NCI-H2081 (cell line): ENCODE results near the gene SH3PXD2A.
"Not testable (repeated sequence)": the region's sequence is repeated elsewhere in the genome, so short reads cannot be mapped to it uniquely, and the experiment has no call there.

Source experiments
- DNase-seq, 2 experiments: peaks; one replicate each; lab custom pipeline; 2025; lab: John Stamatoyannopoulos, UW

SH3PXD2A gene

DNA sequence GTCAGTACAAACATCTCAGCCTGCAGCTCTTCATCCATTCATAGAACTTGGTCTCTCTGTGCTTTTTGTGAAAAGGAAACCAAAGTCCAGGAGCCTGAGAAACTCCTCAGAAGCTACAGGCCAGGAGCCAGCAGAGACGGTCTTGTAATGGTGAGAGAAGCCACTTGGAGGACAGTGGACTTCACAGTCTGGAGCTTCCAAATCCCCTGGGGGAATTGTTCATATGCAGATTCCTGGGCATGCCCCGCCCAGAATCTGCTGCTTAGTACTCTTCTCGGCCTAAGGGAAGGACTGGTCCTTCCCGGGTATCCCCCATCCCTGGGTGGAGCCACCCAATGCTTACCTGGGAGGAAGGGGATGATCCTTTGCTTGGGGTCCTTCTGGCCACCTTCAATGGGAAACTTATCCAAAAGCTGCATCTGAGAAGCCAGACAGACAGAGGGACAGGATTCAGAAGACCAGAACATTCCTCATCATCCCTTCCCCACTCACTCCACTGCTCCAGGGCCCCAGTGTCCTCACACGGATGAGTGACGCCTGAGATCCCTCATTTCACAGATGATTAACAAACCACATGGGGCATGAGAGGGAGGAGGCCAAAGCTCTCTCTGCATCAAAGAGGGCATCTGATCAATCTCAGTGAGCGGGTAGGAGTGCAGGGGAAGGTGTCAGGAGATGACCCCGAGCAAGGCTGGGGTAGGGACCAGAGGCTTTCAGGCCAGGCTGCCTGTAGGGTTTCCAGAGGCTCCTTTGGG lies 88.4 kb downstream of the SH3PXD2A start:
- DNase-seq, result no peak

DNA sequence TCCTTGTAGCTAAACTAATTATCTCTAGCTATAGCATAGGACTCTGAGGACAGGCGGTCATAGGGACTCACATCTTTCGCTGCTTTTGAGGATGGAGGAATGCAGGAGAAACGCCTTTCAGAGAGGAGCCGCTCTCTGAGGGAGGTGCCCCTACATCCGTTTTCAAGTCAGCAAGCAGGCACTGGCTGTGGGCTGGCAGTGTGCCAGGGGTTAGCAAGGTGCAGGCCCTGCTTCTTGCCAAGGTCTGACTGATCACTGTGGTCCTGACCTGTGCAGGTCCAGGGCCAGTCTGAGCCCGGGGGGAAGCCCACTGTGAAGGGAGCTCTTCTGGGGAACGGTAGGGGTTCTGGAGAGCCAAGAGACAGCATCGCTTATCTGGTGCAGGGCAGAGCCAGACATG lies 89.4 kb downstream of the SH3PXD2A start:
- no peak for DNase-seq

DNA sequence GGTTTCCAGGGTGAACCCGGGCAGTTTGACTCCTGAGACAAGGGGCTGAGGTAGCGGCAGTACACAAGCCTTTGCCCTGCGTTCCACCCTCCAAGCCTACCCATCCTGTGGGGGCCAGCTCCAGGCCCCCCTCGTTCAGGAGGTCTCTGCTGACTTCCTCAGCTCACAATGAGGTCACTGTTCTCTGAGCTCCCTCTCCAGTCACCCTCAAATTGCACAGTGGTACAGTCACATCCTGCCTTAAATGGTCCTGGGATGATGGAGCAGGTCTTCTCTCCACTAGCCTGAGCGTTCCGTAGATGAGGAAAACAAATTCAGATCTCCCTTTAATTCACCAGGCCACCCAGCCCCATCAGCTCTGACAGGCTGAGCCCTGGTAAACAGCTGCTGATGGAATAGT lies 90.2 kb downstream of the SH3PXD2A start:
- no peak for DNase-seq

DNA sequence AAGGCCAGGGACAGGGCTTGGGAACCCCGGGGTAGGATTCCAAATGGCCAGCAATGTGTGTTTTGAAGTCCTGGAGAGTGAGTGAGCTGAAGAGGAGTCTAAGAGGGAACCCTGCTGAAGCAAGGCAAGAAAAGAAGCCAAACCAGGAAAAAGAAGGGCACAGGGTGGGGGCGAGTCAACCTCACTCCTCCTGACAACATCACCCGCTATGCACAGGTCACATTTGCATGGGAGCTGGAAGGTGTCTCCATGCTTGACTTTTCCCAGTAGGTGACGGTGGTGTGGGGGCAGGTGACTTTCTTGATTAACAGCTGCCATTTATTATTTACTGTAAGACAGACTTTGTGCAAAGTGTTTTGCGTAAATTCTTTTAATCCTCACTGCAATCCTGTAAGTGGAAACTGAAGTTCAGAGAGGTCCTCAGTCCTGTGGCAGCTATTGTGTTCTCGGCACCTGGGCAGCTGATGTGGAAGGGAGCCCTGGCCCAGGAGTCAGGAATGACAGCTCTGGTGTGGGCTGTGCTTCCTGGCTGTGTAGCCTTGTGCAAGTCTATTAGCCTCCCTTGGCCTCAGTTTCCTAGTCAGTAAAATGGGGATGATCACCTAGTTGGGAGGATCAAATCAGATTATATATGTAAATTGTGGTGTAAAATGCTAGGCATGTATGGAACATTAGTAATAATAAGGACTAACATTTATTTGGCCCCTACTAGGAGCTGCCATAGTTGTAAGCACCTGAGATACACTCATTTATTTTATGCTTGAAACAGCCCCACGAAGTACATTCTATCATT lies 90.9 kb downstream of the SH3PXD2A start:
- DNase-seq, result no peak

DNA sequence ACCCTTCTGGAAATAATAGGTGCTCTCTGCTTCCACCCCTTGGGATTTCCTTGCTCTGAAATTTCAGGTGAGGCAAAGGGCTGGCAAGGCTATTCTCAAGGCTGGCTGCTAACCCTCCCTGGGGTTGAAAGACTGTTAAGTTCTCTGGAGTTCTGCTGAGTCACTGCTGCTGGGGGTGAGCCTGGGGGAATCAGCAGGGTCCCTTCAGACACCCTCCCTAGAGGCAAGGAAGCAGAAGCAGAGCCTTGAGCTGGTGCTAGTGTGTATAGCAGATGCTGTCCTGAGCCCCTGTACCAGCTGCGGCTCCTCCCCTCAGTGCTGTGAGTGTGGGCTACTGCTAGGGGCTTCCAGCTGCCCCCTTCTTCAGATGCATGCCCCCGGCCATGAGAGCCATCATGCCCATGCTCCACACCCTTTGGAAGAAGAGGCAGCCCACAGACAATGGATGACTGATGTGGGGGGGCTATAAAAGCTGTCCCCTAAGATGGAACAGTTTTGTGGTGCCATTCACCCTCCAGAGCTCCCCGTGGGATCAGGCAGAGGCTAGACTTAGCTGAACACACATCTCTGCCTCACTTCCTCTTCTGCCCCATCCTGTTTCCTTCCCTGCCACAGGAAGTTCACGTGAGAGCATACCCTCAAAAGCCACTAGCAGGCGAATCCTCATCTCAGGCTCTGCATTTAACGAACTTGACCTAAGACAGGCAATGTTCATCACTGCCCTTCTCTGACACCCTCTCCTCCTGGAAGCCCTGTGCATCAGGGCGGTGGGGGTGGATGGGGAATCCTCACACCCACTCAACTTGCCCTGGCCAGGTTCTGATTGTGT lies 91.8 kb downstream of the SH3PXD2A start:
- DNase-seq, result no peak

DNA sequence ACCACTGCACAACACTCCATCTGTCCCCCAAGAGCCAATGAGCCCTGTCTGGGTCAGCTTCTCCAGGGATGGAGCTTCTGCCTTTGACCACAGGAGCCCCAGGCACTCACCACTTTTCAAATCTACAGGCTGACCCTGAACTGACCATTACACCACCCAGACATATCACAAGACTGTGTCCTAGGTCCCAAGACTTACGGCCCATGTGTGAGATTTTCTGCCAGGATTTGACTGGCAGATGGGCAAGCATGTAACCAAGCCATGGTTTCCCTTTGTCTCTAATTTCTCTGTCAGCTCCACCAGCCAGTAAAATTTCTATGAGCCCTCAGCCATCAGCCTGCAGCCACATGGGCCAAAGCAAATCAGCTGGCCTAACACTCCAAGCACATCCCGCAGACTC lies 92.5 kb downstream of the SH3PXD2A start:
- DNase-seq, result no peak

DNA sequence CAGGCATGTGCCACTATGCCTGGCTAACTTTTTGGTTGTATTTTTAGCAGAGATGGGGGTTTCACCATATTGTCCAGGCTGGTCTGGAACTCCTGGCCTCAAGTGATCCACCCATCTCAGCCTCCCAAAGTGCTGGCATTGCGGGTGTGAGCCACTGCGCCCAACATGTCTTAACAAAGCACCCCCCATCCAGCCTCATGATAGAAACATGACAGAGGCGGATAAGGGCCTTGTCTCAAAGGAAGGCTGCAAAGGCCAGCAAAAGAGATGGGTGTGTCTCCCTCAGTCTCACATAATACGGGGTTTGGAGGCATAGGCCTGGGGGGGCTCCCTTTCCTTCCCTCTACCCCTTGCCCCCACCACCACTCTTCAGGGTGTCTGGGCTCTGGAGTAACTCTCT lies 93.2 kb downstream of the SH3PXD2A start:
- DNase-seq, result no peak

DNA sequence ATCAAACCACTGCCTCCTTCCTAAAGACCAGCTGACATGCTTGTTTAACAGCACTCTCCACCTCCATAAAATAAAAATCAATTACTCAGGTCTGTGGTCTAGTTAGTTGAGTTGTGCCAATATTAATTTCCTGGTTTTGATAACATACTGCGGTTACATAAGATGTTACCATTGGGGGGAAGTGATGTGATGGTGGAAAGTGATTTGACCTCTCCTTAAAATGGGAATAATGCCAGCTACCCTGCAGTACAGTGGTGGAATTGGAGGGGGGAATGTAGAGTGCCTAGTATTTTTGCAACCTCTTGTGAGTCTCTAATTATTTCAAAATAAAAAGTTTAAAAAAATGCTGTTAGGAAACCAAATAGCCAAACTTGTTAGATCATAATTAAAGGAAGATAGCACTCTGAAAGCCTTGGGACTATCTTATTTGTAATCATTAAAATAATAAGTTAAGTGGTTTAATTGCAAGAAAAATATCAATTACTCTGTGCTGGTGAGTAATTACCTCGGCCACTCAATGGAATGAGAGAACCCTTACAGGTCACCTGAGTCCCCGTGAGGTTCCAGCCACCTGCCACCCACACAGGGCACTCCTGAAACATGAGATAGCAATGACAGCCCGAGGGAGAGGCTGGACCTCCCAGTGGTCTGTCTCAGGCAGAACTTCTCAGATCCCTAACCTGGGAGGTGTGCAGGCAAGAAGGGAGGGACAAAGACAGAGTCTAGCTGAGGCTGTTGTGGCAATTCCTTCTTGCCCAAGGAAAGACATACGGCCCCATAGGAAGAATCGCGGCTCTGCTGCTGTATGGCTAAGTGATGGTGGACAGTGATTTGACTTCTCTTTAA lies 94.1 kb downstream of the SH3PXD2A start:
- DNase-seq, result no peak

DNA sequence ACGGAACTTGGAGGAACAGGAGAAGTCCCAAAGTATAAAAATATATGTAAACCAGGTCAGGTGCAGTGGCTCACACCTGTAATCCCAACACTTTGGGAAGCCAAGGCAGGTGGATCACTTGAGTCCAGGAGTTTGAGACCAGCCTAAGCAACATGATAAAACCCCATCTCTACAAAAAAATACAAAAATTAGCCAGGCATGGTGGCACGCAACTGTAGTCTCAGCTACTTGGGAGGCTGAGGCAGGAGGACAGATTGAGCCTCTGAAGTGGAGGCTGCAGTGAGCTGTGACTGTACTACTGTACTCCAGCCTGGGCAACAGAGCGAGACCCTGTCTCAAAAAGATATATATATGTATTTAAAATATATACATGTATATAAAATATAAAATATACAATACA lies 95.1 kb downstream of the SH3PXD2A start:
- not testable (repeated sequence) for DNase-seq

DNA sequence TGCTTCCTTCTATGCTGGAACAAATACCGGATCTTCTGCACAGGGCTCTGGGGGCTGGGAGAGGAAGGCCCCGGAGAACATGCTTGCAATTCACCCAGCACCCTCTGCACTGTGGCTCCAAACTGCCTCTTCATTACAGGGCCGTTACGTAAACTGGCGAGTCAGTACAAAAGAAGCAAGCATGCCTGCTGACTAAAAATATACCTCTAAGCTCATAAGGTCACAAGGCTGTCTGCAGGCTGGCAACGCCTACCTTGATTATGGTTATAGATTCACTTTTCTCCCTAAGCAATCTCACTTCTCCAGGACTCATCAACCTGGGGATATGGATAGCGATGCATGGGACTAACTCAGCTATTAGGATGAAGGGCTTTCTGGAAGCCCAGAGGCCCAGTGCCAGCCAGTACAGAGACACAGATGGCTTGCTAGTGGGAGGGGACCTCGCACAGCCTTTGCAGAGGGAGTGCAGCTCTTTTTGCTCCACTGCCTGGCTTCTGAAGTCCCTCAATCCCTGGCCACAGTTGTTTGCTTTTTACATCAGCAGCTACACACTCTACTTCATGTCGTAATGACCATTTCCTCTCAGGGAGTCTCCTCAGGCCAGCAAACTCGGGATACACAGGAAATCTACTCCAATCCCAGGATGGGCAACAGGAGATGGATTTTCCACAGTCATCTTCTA lies 96.1 kb downstream of the SH3PXD2A start:
- DNase-seq, result peak in 1 of 2 experiments; percentile 8

DNA sequence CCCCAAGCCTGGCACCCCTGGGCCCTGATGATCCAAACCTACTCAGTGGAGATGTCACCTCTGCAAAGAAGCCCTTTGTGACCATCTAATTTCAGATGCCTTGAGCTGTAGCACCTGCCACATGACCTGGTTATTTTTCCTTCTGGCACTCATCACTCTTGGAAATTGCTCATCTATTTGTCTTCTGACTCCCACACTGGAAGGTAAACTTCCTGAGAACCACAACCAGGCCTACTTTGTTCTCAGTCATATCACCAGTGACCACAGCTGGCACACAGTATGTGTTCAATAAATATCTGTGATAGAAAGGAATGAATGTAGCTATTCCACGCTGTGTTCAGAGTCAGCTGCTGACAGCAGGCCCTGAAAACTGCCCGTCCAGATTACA lies 97.1 kb downstream of the SH3PXD2A start:
- no peak for DNase-seq

DNA sequence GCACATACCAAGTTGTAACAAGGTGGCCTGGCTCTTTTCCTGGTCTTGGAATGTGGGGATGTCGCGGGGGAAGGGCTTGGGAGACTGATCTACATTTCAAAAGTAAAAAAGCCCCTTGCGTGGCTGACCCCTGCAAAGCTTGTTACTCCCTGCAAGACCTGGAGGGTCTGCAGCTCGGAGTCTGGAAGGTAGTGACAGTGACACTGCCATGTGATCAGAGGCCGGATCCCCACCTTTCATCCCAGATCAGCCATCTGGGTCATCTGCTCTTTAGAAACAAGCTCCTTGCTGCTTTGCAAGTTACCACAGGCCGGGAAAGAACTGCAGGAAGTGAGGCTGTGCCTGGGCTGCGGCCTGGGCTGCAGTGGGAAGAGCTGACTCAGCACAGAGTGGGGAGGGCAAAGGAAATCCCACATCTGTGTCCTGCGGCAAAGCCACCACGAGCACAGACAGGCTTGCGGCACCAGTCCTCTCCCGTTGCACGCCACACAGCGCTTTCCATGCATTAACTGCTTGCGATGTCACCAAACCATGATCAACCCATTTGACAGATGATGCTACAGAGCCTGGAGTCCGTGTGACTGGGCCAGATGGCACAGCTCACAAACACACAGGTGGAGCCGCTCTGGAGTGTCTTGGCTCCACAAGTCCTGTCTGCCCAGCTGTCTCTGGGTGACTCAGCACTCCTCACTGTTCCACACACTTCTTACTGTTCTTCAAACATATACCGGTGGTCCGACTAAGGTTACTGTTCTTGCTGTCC lies 97.7 kb downstream of the SH3PXD2A start:
- DNase-seq, result no peak

DNA sequence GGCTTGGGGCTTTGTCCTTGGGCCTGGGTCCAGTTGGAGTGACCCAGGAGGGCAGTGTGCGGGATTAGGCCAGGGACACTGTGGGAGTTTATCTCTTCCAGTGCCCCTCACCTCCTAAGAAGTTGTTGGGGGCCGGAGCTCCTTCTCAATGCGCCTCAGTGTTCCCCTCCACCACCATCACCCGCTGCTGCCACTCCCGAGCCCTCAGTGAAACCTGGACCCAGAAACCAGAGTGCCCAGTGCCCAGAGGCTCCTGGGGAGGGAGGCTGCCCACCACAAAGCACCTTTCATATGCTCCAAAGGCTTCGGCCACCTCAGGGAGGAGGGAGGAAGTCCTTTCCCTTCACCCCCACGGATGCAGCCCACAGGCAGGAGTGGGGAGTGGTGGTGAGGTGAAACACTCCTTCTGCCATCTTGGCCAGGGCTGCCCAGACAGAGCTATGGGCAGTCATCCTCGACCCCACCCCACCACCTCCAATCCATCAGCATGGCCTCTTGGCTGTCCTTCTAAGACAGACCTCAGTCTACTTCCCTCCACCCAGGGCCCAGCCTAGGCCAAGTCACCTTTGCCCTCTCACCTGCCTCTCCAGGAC lies 99.0 kb downstream of the SH3PXD2A start:
- DNase-seq, result no peak

DNA sequence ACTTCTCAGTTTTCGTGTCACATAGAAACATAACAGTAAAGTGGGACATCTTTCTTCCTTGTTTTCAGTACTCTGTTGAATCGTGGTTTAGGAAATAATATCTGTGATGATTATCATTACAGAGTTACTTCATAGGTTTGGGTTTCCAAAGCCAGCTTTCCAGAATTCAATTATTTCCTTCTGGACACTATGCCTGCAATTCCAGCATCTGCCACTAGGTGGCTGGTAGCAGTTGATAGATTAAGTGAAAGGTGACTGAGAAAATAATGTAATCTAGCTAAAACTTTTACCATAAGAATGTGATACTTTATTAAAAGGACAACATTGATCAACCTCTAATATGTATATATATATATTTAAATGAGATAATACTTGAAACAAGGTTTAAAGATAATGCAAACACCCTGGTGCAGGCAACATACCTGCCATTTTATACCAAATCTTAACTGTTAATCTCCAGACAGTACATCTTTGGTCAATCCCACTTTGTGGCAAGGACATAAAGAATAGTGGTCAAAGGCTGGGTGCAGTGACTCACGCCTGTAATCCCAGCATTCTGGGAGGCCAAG lies 102.6 kb downstream of the SH3PXD2A start:
- no peak for DNase-seq

DNA sequence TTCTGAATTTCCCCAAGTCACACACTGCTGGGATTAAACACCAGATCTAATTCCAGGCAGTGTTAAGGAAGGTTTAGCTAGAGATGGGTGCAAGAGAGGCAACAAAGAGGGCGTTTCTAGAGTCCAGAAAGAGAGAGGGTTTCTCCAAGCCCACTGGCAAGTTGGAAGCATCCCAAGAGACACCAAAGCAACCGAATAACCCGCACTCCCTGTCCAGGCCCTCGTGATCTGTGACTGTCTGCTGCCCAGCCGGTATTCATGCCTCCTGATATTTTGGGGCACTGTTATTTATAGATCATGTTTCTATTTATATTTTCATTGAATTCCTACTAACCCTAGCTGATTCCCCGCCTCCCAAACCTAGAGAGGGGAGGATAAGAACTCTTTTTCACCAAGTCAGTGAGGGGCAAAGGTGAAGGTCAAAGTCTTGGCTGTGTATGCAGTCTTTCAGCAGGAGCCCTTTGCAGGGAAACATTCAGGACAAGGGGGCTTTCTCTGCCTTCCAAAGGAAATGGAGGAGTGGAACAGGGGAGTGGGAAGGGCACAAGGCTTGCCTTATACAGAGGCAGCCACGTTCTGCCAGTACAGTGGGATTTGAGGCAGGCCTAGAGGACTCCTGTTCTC lies 103.6 kb downstream of the SH3PXD2A start:
- DNase-seq, result no peak

DNA sequence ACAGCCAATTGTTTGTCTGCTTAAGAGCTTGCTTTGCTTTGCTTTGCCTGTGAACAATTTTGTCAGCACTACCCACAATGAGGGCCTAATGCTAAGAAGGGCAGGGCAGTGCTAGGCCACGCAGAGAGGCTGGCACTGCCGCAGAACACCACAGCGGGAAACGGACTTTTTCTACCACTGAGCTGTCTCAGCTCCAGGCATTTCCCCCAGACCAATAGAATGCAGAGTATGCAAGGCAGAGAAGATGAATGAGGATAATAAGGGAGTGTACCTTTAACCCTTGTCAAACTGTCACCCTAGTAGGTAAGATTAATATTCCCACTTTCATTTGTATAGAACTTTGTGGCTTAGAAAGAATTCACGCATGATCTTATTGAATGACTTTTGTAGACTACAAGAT lies 104.5 kb downstream of the SH3PXD2A start:
- DNase-seq, result no peak

DNA sequence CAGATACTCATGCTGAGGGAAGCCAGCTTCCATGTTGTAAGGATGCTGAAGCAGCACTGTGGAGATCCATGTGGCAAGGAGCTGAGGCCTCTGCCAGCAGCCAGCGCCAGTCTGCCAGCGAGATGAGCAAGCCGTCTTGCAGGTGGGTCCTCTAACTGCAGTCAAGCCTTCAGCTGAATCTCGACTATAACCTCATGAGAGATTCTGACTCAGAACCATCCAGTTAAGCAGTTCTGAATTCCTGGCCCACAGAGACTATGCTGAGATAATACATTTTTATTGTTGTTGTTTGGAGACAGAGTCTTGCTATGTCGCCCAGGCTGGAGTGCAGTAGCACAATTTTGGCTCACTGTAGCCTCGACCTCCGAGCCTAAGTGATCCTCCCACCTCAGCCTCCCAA lies 105.6 kb downstream of the SH3PXD2A start:
- DNase-seq, result no peak

DNA sequence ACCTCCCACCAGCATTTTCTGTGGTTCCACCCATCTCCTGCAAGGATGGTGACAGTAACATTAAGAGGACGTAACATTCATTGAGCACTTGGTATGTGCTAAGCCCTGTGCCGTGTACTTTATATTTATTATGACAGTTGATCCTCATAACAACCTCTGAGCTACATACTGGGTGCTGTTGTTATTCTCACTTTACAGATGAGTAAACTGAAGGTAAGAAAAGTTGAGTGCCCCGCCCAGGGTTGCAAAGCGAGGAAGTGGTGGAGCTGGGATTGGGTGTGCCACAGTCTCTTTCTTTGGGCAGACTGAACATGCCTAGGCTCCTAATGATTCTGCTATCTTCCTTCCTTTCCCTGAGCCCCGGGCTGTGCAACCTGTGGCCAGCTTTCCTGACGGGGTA lies 107.4 kb downstream of the SH3PXD2A start:
- no peak for DNase-seq

DNA sequence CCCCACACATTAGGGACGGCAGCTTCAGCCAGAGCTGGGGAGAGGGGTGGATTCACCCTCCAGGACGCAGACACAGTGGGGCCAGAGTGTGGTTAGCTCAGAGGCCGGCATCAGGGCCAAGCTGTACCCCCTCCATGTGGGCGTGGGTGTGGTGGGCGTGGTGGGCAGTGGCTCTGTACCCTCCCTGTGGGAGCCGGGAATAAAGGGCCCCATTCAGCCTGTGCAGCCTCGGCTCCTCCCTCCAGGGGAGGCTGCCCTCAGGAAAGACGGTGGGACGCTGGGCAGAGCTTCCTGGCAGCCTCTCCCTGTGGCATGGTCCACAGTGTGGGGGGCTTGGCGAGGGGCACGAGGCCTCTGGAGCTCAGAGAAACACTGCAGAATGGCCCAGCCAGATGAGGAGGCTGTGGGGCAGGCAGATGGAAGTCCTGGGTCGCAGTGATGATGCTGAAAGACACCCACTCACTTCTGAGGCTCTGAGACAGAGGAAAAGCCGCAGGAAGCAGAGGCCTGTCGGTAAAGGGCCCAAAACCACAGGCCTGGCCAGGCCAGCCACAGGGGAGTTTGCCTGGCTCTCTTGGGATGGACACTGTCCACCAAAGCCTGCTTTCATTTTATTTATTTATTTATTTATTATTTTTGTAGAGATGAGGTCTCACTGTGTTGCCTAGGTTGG lies 108.0 kb downstream of the SH3PXD2A start:
- DNase-seq, result no peak
